ENCODE results near the gene TRMT112. TPM values are rescaled to one million over a fixed set of nuclear protein-coding genes. Genes with fewer than 3 reads are reported as not detected.
"Not testable (repeated sequence)": the region's sequence is repeated elsewhere in the genome, so short reads cannot be mapped to it uniquely, and the experiment has no call there.

Gene TRMT112
- total RNA-seq, 1 experiment from 2014 or later: 328 TPM

DNA sequence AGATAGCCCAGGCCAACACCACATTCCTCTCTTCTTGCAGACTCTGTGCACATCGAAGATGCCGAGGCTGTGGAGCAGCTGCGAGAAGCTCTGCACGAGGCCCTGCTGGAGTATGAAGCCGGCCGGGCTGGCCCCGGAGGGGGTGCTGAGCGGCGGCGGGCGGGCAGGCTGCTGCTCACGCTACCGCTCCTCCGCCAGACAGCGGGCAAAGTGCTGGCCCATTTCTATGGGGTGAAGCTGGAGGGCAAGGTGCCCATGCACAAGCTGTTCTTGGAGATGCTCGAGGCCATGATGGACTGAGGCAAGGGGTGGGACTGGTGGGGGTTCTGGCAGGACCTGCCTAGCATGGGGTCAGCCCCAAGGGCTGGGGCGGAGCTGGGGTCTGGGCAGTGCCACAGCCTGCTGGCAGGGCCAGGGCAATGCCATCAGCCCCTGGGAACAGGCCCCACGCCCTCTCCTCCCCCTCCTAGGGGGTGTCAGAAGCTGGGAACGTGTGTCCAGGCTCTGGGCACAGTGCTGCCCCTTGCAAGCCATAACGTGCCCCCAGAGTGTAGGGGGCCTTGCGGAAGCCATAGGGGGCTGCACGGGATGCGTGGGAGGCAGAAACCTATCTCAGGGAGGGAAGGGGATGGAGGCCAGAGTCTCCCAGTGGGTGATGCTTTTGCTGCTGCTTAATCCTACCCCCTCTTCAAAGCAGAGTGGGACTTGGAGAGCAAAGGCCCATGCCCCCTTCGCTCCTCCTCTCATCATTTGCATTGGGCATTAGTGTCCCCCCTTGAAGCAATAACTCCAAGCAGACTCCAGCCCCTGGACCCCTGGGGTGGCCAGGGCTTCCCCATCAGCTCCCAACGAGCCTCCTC, 1.5 kb downstream of the TRMT112 start:
- Histone ChIP-seq H3K9ac (ENCODE audit: low read length) (peak overlapping the region; percentile 89), H3K27ac (ENCODE audit: low read depth, low read length) (peak overlapping the region; percentile 83), H3K4me2 (ENCODE audit: low read length) (peak overlapping the region; percentile 77), H3K79me2 (ENCODE audit: insufficient read depth, low read length) (peaks cover 40% of the 10 kb centered on the region), H3K4me3 (replicated peaks in 1 of 2; ENCODE audit: low read depth in 1 of 2, low read length in 2 of 2) (peak overlapping the region; percentile 80 to 84), H3K4me1 (ENCODE audit: control insufficient read depth in 1 of 2, insufficient read depth in 2 of 2, low read length in 2 of 2) (peaks cover 15 to 43% of the 10 kb centered on the region in 2 experiments), H3K36me3 (ENCODE audit: control insufficient read depth in 1 of 2, insufficient read depth in 2 of 2, low read length in 2 of 2) (peaks cover 5 to 23% of the 10 kb centered on the region in 2 experiments; a peak in 2 of 4 replicates)
- DNase-seq (ENCODE audit: low read depth, low spot score); H3K9me3 ChIP-seq (ENCODE audit: control insufficient read depth in 1 of 2, insufficient read depth in 1 of 2, low read depth in 1 of 2, low read length in 2 of 2); H3K9me2 ChIP-seq (ENCODE audit: insufficient read depth); H2AFZ ChIP-seq (ENCODE audit: low read depth, low read length, poor library complexity, severe bottlenecking); BruUV-seq (replicated peaks); ATAC-seq; intact Hi-C loops (cut with micrococcal nuclease); H4K20me1 ChIP-seq (ENCODE audit: insufficient read depth); H3K27me3 ChIP-seq (ENCODE audit: insufficient read depth, low read length): not testable (repeated sequence)
- ChIA-PET RAD21 (ENCODE audit: low non-redundant PET in 1 of 2, low total read pairs in 2 of 2, uncharacterized antibody in 2 of 2, unreplicated experiment in 2 of 2) (interaction anchor here (0.7 to 2.6 kb wide), 3 partner anchors 39 to 41 kb away, joined by 3 to 29 read pairs (median 5); no protein-coding TSS in a partner anchor), CTCF (interaction anchor here (3.2 to 3.7 kb wide), 2 partner anchors 27 to 40 kb away, joined by 27 to 92 read pairs; no protein-coding TSS in a partner anchor), POLR2A (interaction anchor here (2.1 to 3.0 kb wide), 2 partner anchors 17 to 39 kb away, joined by 18 to 77 read pairs; no protein-coding TSS in a partner anchor)
- TF ChIP-seq POLR2AphosphoS5 (IDR thresholded peaks at IDR 0.05; ENCODE audit: low read depth, low read length): peak; percentile 11

DNA sequence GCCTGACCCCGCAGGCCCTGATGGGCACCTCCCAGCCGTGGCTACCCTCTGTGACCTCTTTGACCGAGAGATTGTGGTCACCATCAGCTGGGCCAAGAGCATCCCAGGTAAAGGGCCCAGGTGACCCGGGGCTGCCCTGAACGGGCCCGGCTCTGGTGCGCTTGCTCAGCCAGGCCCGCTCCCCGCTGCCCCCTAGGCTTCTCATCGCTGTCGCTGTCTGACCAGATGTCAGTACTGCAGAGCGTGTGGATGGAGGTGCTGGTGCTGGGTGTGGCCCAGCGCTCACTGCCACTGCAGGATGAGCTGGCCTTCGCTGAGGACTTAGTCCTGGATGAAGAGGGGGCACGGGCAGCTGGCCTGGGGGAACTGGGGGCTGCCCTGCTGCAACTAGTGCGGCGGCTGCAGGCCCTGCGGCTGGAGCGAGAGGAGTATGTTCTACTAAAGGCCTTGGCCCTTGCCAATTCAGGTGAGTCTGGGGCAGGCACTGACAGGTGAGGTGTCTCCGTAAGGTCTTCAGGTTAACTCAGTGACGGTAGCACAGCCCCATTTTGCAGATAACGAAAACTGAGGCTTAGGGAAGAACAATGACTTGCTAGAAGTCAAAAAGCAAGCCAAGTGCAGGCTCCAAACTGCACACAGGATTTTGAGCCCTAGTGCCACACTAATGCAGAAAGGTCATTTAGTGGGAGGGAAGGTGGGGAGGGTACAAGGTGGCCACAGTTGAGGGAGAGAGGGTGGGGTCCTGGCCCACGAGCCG, 2.4 kb downstream of the TRMT112 start:
- Histone ChIP-seq H3K79me2 (ENCODE audit: insufficient read depth, low read length) (peaks cover 44% of the 10 kb centered on the region), H3K9me3 (ENCODE audit: control insufficient read depth in 1 of 2, insufficient read depth in 1 of 2, low read depth in 1 of 2, low read length in 2 of 2) (no peaks in the 10 kb centered on the region), H3K4me3 (replicated peaks in 1 of 2; ENCODE audit: low read depth in 1 of 2, low read length in 2 of 2) (no peak overlapping the region), H3K9me2 (ENCODE audit: insufficient read depth) (no peaks in the 10 kb centered on the region), H4K20me1 (ENCODE audit: insufficient read depth) (no peaks in the 10 kb centered on the region), H3K9ac (ENCODE audit: low read length) (no peak overlapping the region), H2AFZ (ENCODE audit: low read depth, low read length, poor library complexity, severe bottlenecking) (no peak overlapping the region), H3K27me3 (ENCODE audit: insufficient read depth, low read length) (no peaks in the 10 kb centered on the region), H3K27ac (ENCODE audit: low read depth, low read length) (peak overlapping the region; percentile 83; the same call in 1 of the 2 replicates), H3K4me1 (ENCODE audit: control insufficient read depth in 1 of 2, insufficient read depth in 2 of 2, low read length in 2 of 2) (peaks cover 13 to 38% of the 10 kb centered on the region in 2 experiments; a peak in 3 of 4 replicates), H3K36me3 (ENCODE audit: control insufficient read depth in 1 of 2, insufficient read depth in 2 of 2, low read length in 2 of 2) (peaks cover 0 to 23% of the 10 kb centered on the region in 2 experiments; a peak in 2 of 4 replicates), H3K4me2 (ENCODE audit: low read length) (no peak overlapping the region)
- intact Hi-C loops (cut with micrococcal nuclease): no loop called here
- RAD21 ChIA-PET (ENCODE audit: low non-redundant PET in 1 of 2, low total read pairs in 2 of 2, uncharacterized antibody in 2 of 2, unreplicated experiment in 2 of 2): no interaction called here
- no peak for ATAC-seq
- TF ChIP-seq CTCF (IDR thresholded peaks at IDR 0.05 in 2 of 3, conservative IDR thresholded peaks at IDR 0.05 in 1 of 3; ENCODE audit: borderline replicate concordance in 1 of 3, insufficient read depth in 1 of 3, low read depth in 2 of 3, low read length in 2 of 3) (peak in 1 of 3 experiments; percentile 26; a peak in 1 of 6 replicates), CEBPB (IDR thresholded peaks at IDR 0.05; ENCODE audit: low read depth) (no peak)
- DNase-seq (ENCODE audit: low read depth, low spot score): no peak
- CTCF ChIA-PET: interaction anchor here (1.9 kb wide), 1 partner anchor 41 kb away, joined by 5 read pairs; no protein-coding TSS in a partner anchor
- POLR2A ChIA-PET: interaction anchor here (1.0 to 2.0 kb wide), 2 partner anchors 10 to 17 kb away, joined by 5 to 6 read pairs; no protein-coding TSS in a partner anchor
- no TSS peak for BruUV-seq (replicated peaks)

Data from HCT116 (cell line).